ENCODE results near the gene GLCCI1. TPM values are rescaled to one million over a fixed set of nuclear protein-coding genes. Genes with fewer than 3 reads are reported as not detected.
"Not testable (repeated sequence)": the region's sequence is repeated elsewhere in the genome, so short reads cannot be mapped to it uniquely, and the experiment has no call there.

Gene GLCCI1
- total RNA-seq, 2 donors from 2014 or later = 7.5 to 8.3 TPM

- Histone ChIP-seq H3K36me3 (no peaks in the 10 kb centered on the region), H3K4me1 (no peaks in the 10 kb centered on the region), H3K9ac (ENCODE audit: low read depth in 2 of 2, low read length in 2 of 2) (no peak overlapping the region), H3K27ac (no peak overlapping the region), H3K4me3 (no peak overlapping the region), H3K27me3 (no peaks in the 10 kb centered on the region), H3K9me3 (no peaks in the 10 kb centered on the region)
- no peak for DNase-seq
- intact Hi-C loops (cut with DNase I) = no loop called here
- TF ChIP-seq CTCF (IDR thresholded peaks at IDR 0.05) = no peak
Observed at GRCh38 chr7:7989133-7989532, 20.5 kb downstream of the GLCCI1 start.

- no peak overlapping the region for H3K9ac ChIP-seq (ENCODE audit: low read depth in 2 of 2, low read length in 2 of 2)
- no peaks in the 10 kb centered on the region for H3K9me3 ChIP-seq
- no peak for TF ChIP-seq CTCF (IDR thresholded peaks at IDR 0.05)
Observed at GRCh38 chr7:7989616-7990440, 21.2 kb downstream of the GLCCI1 start.

GRCh38 chr7:7990441-7990761, 21.8 kb downstream of the GLCCI1 start:
- intact Hi-C loops (cut with DNase I) = no loop called here
- no peaks in the 10 kb centered on the region for H3K36me3 ChIP-seq
- no peaks in the 10 kb centered on the region for H3K27me3 ChIP-seq
- no peak overlapping the region for H3K9ac ChIP-seq (ENCODE audit: low read depth in 2 of 2, low read length in 2 of 2)
- H3K9me3 ChIP-seq = no peaks in the 10 kb centered on the region
- no peak for DNase-seq
- no peak for TF ChIP-seq CTCF (IDR thresholded peaks at IDR 0.05)
- H3K4me3 ChIP-seq = no peak overlapping the region
- H3K27ac ChIP-seq = no peak overlapping the region
- H3K4me1 ChIP-seq = no peaks in the 10 kb centered on the region

More at GRCh38 chr7:7989616-7990440, 21.2 kb downstream of the GLCCI1 start:
- intact Hi-C loops (cut with DNase I) = no loop called here
- Histone ChIP-seq H3K4me3 (no peak overlapping the region), H3K27ac (no peak overlapping the region), H3K4me1 (no peaks in the 10 kb centered on the region), H3K27me3 (no peaks in the 10 kb centered on the region), H3K36me3 (no peaks in the 10 kb centered on the region)
- DNase-seq = no peak

- Histone ChIP-seq H3K27ac (no peak overlapping the region), H3K9me3 (no peaks in the 10 kb centered on the region), H3K36me3 (no peaks in the 10 kb centered on the region), H3K4me1 (no peaks in the 10 kb centered on the region), H3K4me3 (no peak overlapping the region), H3K9ac (ENCODE audit: low read depth in 2 of 2, low read length in 2 of 2) (no peak overlapping the region), H3K27me3 (no peaks in the 10 kb centered on the region)
- no peak for TF ChIP-seq CTCF (IDR thresholded peaks at IDR 0.05)
- DNase-seq = no peak
- intact Hi-C loops (cut with DNase I) = no loop called here
Observed at GRCh38 chr7:7992506-7992905, 23.9 kb downstream of the GLCCI1 start.

- H3K27me3 ChIP-seq; DNase-seq; H3K4me3 ChIP-seq; H3K4me1 ChIP-seq; intact Hi-C loops (cut with DNase I); H3K36me3 ChIP-seq; H3K9me3 ChIP-seq; H3K9ac ChIP-seq (ENCODE audit: low read depth in 2 of 2, low read length in 2 of 2); H3K27ac ChIP-seq: not testable (repeated sequence)
Observed at GRCh38 chr7:7995348-7995747, 26.8 kb downstream of the GLCCI1 start.

- H3K36me3 ChIP-seq = no peaks in the 10 kb centered on the region
- no peak overlapping the region for H3K4me3 ChIP-seq
- no peaks in the 10 kb centered on the region for H3K27me3 ChIP-seq
- intact Hi-C loops (cut with DNase I) = no loop called here
- no peaks in the 10 kb centered on the region for H3K9me3 ChIP-seq
- TF ChIP-seq CTCF (IDR thresholded peaks at IDR 0.05) = no peak
- no peak overlapping the region for H3K9ac ChIP-seq (ENCODE audit: low read depth in 2 of 2, low read length in 2 of 2)
- H3K27ac ChIP-seq = no peak overlapping the region
- no peak for DNase-seq
- H3K4me1 ChIP-seq = no peaks in the 10 kb centered on the region
Observed at GRCh38 chr7:7996568-7996967, 28.0 kb downstream of the GLCCI1 start.

Data from colonic mucosa (tissue), 4 donors.